Measurements from ENCODE around the gene RASSF4. TPM values are rescaled to one million over a fixed set of nuclear protein-coding genes. Genes with fewer than 3 reads are reported as not detected.

Gene RASSF4
- total RNA-seq, 3 donors from 2014 or later = 0.28 to 0.61 (median 0.33) TPM

- Mint-ChIP-seq H3K4me1 (ENCODE audit: low read depth) (peaks cover 12% of the 10 kb centered on the region), H3K4me3 (no peak within 1 kb of the TSS), H3K27me3 (ENCODE audit: low read depth) (no peaks in the 10 kb centered on the region), H3K9me3 (no peaks in the 10 kb centered on the region), H3K36me3 (ENCODE audit: insufficient read depth) (no peaks in the 10 kb centered on the region)
- ATAC-seq = no peak
- no peak for DNase-seq
Observed at GRCh38 chr10:44978570-44979280, 19.1 kb downstream of the RASSF4 start, which contains the start of gene DEPP1. TSS of gene DEPP1 (minus strand) at chr10:44978809. CDS start at chr10:44978030, 779 bp downstream.

GRCh38 chr10:44979281-44980191 lies 19.9 kb downstream of the RASSF4 start:
- no peaks in the 10 kb centered on the region for H3K9me3 Mint-ChIP-seq
- H3K36me3 Mint-ChIP-seq (ENCODE audit: insufficient read depth) = no peaks in the 10 kb centered on the region
- no peak for ATAC-seq

GRCh38 chr10:44980309-44981171 lies 20.9 kb downstream of the RASSF4 start:
- no peak for DNase-seq
- peaks cover 4% of the 10 kb centered on the region for H3K4me1 Mint-ChIP-seq (ENCODE audit: low read depth)
- H3K9me3 Mint-ChIP-seq = no peaks in the 10 kb centered on the region
- no peak overlapping the region for H3K4me3 Mint-ChIP-seq
- no peak for ATAC-seq
- H3K36me3 Mint-ChIP-seq (ENCODE audit: insufficient read depth) = no peaks in the 10 kb centered on the region
- no peaks in the 10 kb centered on the region for H3K27me3 Mint-ChIP-seq (ENCODE audit: low read depth)

More at GRCh38 chr10:44979281-44980191, 19.9 kb downstream of the RASSF4 start:
- H3K4me1 Mint-ChIP-seq (ENCODE audit: low read depth) = peaks cover 7% of the 10 kb centered on the region
- no peak overlapping the region for H3K4me3 Mint-ChIP-seq
- H3K27me3 Mint-ChIP-seq (ENCODE audit: low read depth) = no peaks in the 10 kb centered on the region
- DNase-seq = no peak

- ATAC-seq (no peak), DNase-seq (no peak)
- peaks cover 2% of the 10 kb centered on the region for H3K4me1 Mint-ChIP-seq (ENCODE audit: low read depth)
- H3K27me3 Mint-ChIP-seq (ENCODE audit: low read depth) = no peaks in the 10 kb centered on the region
- no peaks in the 10 kb centered on the region for H3K36me3 Mint-ChIP-seq (ENCODE audit: insufficient read depth)
- H3K4me3 Mint-ChIP-seq = no peak overlapping the region
- no peaks in the 10 kb centered on the region for H3K9me3 Mint-ChIP-seq
Observed at GRCh38 chr10:44981172-44982113, 21.8 kb downstream of the RASSF4 start.

- ATAC-seq (no peak), DNase-seq (no peak)
- Mint-ChIP-seq H3K4me1 (ENCODE audit: low read depth) (peaks cover 2% of the 10 kb centered on the region), H3K9me3 (no peaks in the 10 kb centered on the region), H3K36me3 (ENCODE audit: insufficient read depth) (no peaks in the 10 kb centered on the region), H3K4me3 (no peak overlapping the region), H3K27me3 (ENCODE audit: low read depth) (no peaks in the 10 kb centered on the region)
Observed at GRCh38 chr10:44982114-44982460, 22.5 kb downstream of the RASSF4 start.

GRCh38 chr10:44982496-44982895 lies 22.9 kb downstream of the RASSF4 start:
- DNase-seq = no peak
- H3K4me1 Mint-ChIP-seq (ENCODE audit: low read depth) = peaks cover 2% of the 10 kb centered on the region
- H3K4me3 Mint-ChIP-seq = no peak overlapping the region
- no peak for ATAC-seq
- H3K9me3 Mint-ChIP-seq = no peaks in the 10 kb centered on the region
- H3K27me3 Mint-ChIP-seq (ENCODE audit: low read depth) = no peaks in the 10 kb centered on the region
- H3K36me3 Mint-ChIP-seq (ENCODE audit: insufficient read depth) = no peaks in the 10 kb centered on the region

- Mint-ChIP-seq H3K4me1 (ENCODE audit: low read depth) (peaks cover 2% of the 10 kb centered on the region), H3K27me3 (ENCODE audit: low read depth) (no peaks in the 10 kb centered on the region), H3K9me3 (no peaks in the 10 kb centered on the region), H3K4me3 (no peak overlapping the region), H3K36me3 (ENCODE audit: insufficient read depth) (no peaks in the 10 kb centered on the region)
- ATAC-seq (no peak), DNase-seq (no peak)
Observed at GRCh38 chr10:44983066-44983894, 23.7 kb downstream of the RASSF4 start.

GRCh38 chr10:44983895-44984278 lies 24.3 kb downstream of the RASSF4 start:
- DNase-seq (no peak), ATAC-seq (no peak)
- H3K4me3 Mint-ChIP-seq = no peak overlapping the region

GRCh38 chr10:44984671-44985101 lies 25.1 kb downstream of the RASSF4 start:
- DNase-seq (no peak), ATAC-seq (no peak)
- Mint-ChIP-seq H3K4me3 (no peak overlapping the region), H3K4me1 (ENCODE audit: low read depth) (no peaks in the 10 kb centered on the region), H3K36me3 (ENCODE audit: insufficient read depth) (no peaks in the 10 kb centered on the region), H3K27me3 (ENCODE audit: low read depth) (peaks cover 5% of the 10 kb centered on the region), H3K9me3 (no peaks in the 10 kb centered on the region)

More at GRCh38 chr10:44983895-44984278, 24.3 kb downstream of the RASSF4 start:
- Mint-ChIP-seq H3K36me3 (ENCODE audit: insufficient read depth) (no peaks in the 10 kb centered on the region), H3K9me3 (no peaks in the 10 kb centered on the region), H3K4me1 (ENCODE audit: low read depth) (no peaks in the 10 kb centered on the region), H3K27me3 (ENCODE audit: low read depth) (peaks cover 2% of the 10 kb centered on the region)

GRCh38 chr10:44985175-44985681 lies 25.6 kb downstream of the RASSF4 start:
- Mint-ChIP-seq H3K4me3 (no peak overlapping the region), H3K9me3 (no peaks in the 10 kb centered on the region), H3K27me3 (ENCODE audit: low read depth) (peaks cover 6% of the 10 kb centered on the region), H3K36me3 (ENCODE audit: insufficient read depth) (no peaks in the 10 kb centered on the region), H3K4me1 (ENCODE audit: low read depth) (no peaks in the 10 kb centered on the region)
- DNase-seq (no peak), ATAC-seq (no peak)

GRCh38 chr10:44986179-44986578 lies 26.6 kb downstream of the RASSF4 start:
- Mint-ChIP-seq H3K9me3 (no peaks in the 10 kb centered on the region), H3K27me3 (ENCODE audit: low read depth) (peaks cover 7% of the 10 kb centered on the region), H3K4me3 (no peak overlapping the region), H3K4me1 (ENCODE audit: low read depth) (no peaks in the 10 kb centered on the region), H3K36me3 (ENCODE audit: insufficient read depth) (no peaks in the 10 kb centered on the region)
- DNase-seq (no peak), ATAC-seq (no peak)

GRCh38 chr10:44986670-44987069 lies 27.1 kb downstream of the RASSF4 start:
- ATAC-seq = no peak
- no peaks in the 10 kb centered on the region for H3K4me1 Mint-ChIP-seq (ENCODE audit: low read depth)

More at GRCh38 chr10:44986670-44987069, 27.1 kb downstream of the RASSF4 start:
- DNase-seq = no peak
- peaks cover 7% of the 10 kb centered on the region for H3K27me3 Mint-ChIP-seq (ENCODE audit: low read depth)
- no peaks in the 10 kb centered on the region for H3K9me3 Mint-ChIP-seq
- H3K36me3 Mint-ChIP-seq (ENCODE audit: insufficient read depth) = no peaks in the 10 kb centered on the region
- H3K4me3 Mint-ChIP-seq = no peak overlapping the region
